Measurements from ENCODE around the gene AK1.
"Not testable (repeated sequence)": the region's sequence is repeated elsewhere in the genome, so short reads cannot be mapped to it uniquely, and the experiment has no call there.

The AK1 gene

DNA sequence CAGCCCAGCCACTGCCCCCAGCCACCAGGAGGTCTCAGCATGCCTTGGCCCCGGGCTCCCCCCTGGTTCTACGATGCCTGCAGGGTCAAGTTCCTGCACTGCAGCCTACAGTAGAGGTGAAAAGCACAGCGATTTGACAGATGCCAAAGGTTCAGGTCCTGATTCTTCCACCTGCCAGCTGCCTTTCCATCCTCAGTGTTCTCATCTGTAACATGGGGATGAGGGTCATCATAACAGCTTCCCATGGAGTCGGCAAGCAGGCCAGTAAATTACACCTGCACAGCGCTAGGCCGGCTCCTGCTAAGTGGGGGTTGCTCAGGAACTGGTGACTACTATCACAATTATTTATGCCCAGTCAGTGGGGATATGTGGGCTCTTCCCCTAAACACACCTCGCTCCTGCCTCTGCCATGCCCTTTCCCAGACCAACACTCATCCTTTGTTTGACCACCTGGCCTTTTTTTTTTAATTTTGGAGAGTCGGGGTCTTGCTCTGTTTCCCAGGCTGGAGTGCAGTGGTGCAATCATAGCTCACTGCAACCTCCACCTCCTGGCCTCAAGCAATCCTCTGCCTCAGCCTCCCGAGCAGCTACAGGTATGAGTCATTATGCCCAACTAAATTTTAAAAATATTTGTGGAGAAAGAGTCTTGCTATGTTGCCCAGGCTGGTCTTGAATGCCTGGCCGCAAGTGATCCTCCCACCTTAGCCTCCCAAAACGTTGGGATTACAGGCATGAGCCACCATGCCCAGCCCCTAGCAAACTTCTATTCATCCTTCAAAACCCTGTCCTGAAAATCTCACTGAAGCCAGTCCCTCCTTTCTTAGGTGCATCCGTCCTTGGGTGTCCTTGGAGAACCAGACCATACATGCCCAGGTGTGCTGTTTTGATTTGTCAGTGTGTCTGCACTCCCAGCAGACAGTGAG is 29.4 kb downstream of the AK1 start:
- peak overlapping the region; percentile 70 to 72 for H3K27ac ChIP-seq
- H3K9me3 ChIP-seq, result peaks cover 0 to 7% (median 3%) of the 10 kb centered on the region in 3 donors
- no peak overlapping the region for H3K4me3 ChIP-seq
- TF ChIP-seq, protein P1, sequence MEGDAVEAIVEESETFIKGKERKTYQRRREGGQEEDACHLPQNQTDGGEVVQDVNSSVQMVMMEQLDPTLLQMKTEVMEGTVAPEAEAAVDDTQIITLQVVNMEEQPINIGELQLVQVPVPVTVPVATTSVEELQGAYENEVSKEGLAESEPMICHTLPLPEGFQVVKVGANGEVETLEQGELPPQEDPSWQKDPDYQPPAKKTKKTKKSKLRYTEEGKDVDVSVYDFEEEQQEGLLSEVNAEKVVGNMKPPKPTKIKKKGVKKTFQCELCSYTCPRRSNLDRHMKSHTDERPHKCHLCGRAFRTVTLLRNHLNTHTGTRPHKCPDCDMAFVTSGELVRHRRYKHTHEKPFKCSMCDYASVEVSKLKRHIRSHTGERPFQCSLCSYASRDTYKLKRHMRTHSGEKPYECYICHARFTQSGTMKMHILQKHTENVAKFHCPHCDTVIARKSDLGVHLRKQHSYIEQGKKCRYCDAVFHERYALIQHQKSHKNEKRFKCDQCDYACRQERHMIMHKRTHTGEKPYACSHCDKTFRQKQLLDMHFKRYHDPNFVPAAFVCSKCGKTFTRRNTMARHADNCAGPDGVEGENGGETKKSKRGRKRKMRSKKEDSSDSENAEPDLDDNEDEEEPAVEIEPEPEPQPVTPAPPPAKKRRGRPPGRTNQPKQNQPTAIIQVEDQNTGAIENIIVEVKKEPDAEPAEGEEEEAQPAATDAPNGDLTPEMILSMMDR (IDR thresholded peaks at IDR 0.05), result no peak
- intact Hi-C loops (cut with DNase I; ENCODE audit: low total_unique reads), result no loop called here
- H3K4me1 ChIP-seq, result peaks cover 0 to 52% (median 32%) of the 10 kb centered on the region in 4 donors
- no peak for DNase-seq
- H3K27me3 ChIP-seq, result no peaks in the 10 kb centered on the region
- peaks cover 0 to 18% (median 10%) of the 10 kb centered on the region in 3 donors for H3K36me3 ChIP-seq

DNA sequence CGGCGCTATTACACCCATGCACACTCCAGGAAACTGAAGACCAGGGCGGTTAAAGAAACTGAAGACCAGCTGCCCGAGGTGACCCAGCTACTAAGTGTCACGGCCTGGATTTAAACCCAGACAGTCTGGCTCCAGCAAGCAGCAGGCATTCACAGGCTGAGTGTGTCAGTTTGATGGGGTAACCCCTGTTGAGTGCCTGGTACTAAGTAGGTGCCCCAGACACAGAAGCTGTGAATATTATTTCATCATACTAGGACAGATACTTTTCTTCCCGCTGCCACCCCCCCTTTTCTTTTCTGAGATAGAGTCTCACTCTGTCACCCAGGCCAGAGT is 30.3 kb downstream of the AK1 start:
- TF ChIP-seq, protein P1 (IDR thresholded peaks at IDR 0.05), result no peak
- Histone ChIP-seq H3K9me3 (peaks cover 0 to 7% (median 3%) of the 10 kb centered on the region in 3 donors), H3K4me3 (no peak overlapping the region), H3K36me3 (peaks cover 0 to 25% (median 19%) of the 10 kb centered on the region in 3 donors), H3K27ac (peak overlapping the region; percentile 70 to 72), H3K4me1 (peaks cover 0 to 43% (median 28%) of the 10 kb centered on the region in 4 donors), H3K27me3 (no peaks in the 10 kb centered on the region)
- peak in 1 of 2 donors; percentile 53 for DNase-seq
- intact Hi-C loops (cut with DNase I; ENCODE audit: low total_unique reads), result no loop called here

DNA sequence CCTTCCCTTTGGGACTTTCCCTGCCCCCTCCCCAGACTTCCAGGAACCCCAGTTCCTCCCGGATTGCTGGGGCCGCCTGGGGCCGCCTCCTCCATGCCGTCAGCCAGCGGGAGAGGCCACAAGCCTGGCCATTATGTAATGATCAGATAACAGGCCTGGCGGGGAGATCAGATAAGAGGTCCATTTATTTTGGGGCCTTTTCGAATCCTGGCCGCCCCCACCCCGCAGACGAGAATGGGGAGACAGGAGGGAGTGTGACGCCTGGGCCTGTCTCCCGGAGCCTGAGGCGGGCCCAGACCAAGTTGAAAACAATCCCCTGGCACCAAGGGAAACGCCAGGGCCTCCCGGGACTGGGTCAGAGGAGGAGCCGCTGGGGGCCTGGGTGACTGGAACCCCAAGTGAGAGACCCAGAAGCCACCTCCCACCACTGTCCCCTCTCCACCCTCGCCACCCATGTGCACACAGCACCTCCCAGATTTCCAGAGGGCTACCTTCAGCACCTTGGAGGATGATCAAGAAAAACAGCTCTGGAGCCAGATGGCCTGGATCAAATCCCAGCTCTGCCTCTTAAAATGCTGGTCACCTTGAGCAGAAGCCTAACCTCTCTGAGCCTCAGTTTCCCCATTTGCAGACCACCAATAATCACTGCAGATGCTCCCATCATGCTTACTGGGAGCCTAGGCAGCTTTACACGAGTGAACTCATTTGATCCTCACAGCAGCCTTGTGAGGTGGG is 30.9 kb downstream of the AK1 start:
- DNase-seq, result peak; percentile 70 to 85
- H3K27ac ChIP-seq, result peak overlapping the region; percentile 70 to 72
- peaks cover 0 to 28% (median 19%) of the 10 kb centered on the region in 3 donors for H3K36me3 ChIP-seq
- peaks cover 0 to 7% (median 3%) of the 10 kb centered on the region in 3 donors for H3K9me3 ChIP-seq
- H3K27me3 ChIP-seq, result no peaks in the 10 kb centered on the region
- H3K4me3 ChIP-seq, result no peak overlapping the region
- TF ChIP-seq, protein P1 (IDR thresholded peaks at IDR 0.05), result no peak
- intact Hi-C loops (cut with DNase I; ENCODE audit: low total_unique reads), result no loop called here
- peaks cover 0 to 39% (median 26%) of the 10 kb centered on the region in 4 donors for H3K4me1 ChIP-seq

DNA sequence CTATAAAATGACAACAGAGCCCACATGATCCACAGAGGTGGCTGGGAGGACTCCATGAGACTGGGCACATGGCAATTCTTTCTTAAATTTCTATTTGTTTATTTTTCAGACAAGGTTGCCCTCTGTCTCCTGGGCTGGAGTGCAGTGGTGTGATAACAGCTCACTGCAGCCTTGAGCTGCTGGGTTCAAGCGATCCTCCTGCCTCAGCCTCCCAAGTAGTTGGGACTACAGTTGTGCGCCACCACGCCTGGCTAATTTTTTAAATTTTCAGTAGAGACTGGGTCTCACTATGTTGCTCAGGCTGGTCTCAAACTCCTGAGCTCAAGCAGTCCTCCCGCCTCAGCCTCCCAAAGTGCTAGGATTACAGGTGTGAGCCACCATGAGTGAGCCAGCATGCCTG is 31.9 kb downstream of the AK1 start:
- H3K9me3 ChIP-seq; intact Hi-C loops (cut with DNase I; ENCODE audit: low total_unique reads); DNase-seq; H3K27me3 ChIP-seq; H3K4me3 ChIP-seq: not testable (repeated sequence)
- Histone ChIP-seq H3K36me3 (peaks cover 0 to 36% (median 19%) of the 10 kb centered on the region in 3 donors), H3K4me1 (peaks cover 0 to 39% (median 23%) of the 10 kb centered on the region in 4 donors), H3K27ac (peak overlapping the region; percentile 70 to 72)

DNA sequence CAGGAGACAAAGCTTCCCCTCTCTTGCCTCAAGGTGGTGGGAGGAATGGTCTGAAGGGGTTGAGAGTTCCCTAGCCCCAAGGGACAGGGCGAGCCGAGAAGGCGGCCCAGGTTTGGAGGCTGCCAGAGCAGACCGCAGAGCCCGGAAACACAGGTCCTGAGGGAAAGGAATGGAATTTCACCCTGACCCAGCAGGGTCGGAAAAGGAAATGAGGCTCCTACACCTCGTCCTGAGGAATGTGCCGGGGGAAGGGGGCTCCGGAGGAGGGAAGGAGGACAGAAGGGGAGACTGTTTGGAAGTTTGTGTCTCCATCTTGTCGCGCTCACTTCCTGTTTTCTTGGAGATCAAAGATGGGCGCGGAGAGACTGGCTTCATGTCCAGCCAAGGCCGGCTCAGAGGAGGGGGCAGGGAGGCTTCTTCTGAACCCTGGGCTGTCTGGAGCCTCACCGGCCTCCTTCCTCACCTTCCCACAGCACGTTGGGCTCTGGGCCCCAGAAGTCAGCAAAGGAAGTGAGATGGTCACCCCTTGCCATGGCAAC is 32.6 kb downstream of the AK1 start:
- DNase-seq, result no peak
- H3K4me1 ChIP-seq, result peaks cover 0 to 39% (median 23%) of the 10 kb centered on the region in 4 donors
- H3K9me3 ChIP-seq, result peaks cover 0 to 7% (median 3%) of the 10 kb centered on the region in 3 donors
- peaks cover 0 to 37% (median 13%) of the 10 kb centered on the region in 3 donors for H3K36me3 ChIP-seq
- no peak overlapping the region for H3K4me3 ChIP-seq
- H3K27ac ChIP-seq, result peak overlapping the region; percentile 70 to 72
- no peaks in the 10 kb centered on the region for H3K27me3 ChIP-seq
- intact Hi-C loops (cut with DNase I; ENCODE audit: low total_unique reads), result no loop called here
- TF ChIP-seq, protein P1 (IDR thresholded peaks at IDR 0.05), result no peak

Measured in tibial artery (tissue), 4 donors.